H1 (cell line): ENCODE results near the gene WHAMM.

Experiments
- ASH2L ChIP-seq: fragments of 200-600, 300-600 bp; sonication (generic); IDR thresholded peaks from one replicate; pipeline ENCODE4 v1.7.1; 2017; ENCODE audit warnings: low read length
- CEBPB ChIP-seq: IDR thresholded peaks from 2 replicates; pipeline ENCODE4 v1.6.1; 2012; ENCODE audit warnings: low read depth, low read length
- EZH2 ChIP-seq: fragments of 200-600 bp; sonication (generic); IDR thresholded peaks from 2 replicates; pipeline ENCODE4 v1.7.1; 2012; ENCODE audit warnings: low read depth, mild to moderate bottlenecking, moderate library complexity, low read length, inconsistent platforms; ENCODE audit not compliant: severe bottlenecking
- HDAC2 ChIP-seq, 2 experiments: fragments of 300-600 bp in 1 of 2; sonication (generic) in 1 of 2; IDR thresholded peaks; 2 replicates each; pipeline ENCODE4 v1.6.1; 2011 to 2012; ENCODE audit warnings: low read depth in 2 of 2, low read length in 2 of 2, mild to moderate bottlenecking in 2 of 2, moderate library complexity in 2 of 2, borderline replicate concordance in 1 of 2, inconsistent platforms in 1 of 2
- POLR2A ChIP-seq, 2 experiments: IDR thresholded peaks; 1 replicate in 1 of 2; 2 replicates in 1 of 2; pipeline ENCODE4 v1.6.1; 2011; ENCODE audit warnings: low read depth in 2 of 2, low read length in 2 of 2, mild to moderate bottlenecking in 2 of 2; ENCODE audit errors: control extremely low read depth in 1 of 2
- POLR2AphosphoS5 ChIP-seq: IDR thresholded peaks from 2 replicates; pipeline ENCODE4 v1.6.1; 2011; ENCODE audit warnings: low read depth, low read length
- RXRA ChIP-seq: IDR thresholded peaks from 2 replicates; pipeline ENCODE4 v1.6.1; 2011; ENCODE audit warnings: low read depth, mild to moderate bottlenecking, low read length, moderate library complexity; ENCODE audit not compliant: insufficient read depth
- TAF1 ChIP-seq: IDR thresholded peaks from 2 replicates; pipeline ENCODE4 v1.6.1; 2011; ENCODE audit warnings: mild to moderate bottlenecking, low read depth, low read length
- TEAD4 ChIP-seq: IDR thresholded peaks from 2 replicates; pipeline ENCODE4 v1.6.1; 2012; ENCODE audit warnings: low read depth, low read length, inconsistent platforms, mixed read lengths
- YY1 ChIP-seq: IDR thresholded peaks from 2 replicates; pipeline ENCODE4 v1.6.1; 2011; ENCODE audit warnings: low read depth, mild to moderate bottlenecking, low read length
- TF ChIP-seq, protein P1 (sequence below): IDR thresholded peaks from 2 replicates; pipeline ENCODE4 v1.6.1; 2012; ENCODE audit warnings: inconsistent platforms
- TF ChIP-seq, protein P2 (sequence below), 3 experiments: IDR thresholded peaks; 1 replicate in 2 of 3; 2 replicates in 1 of 3; pipeline versions ENCODE4 v1.5.1 to v1.6.1; 2011; ENCODE audit warnings: low read length in 3 of 3, mild to moderate bottlenecking in 3 of 3, inconsistent platforms in 2 of 3, low read depth in 1 of 3, moderate library complexity in 1 of 3; ENCODE audit not compliant: insufficient read depth in 1 of 3; ENCODE audit errors: control extremely low read depth in 1 of 3
- TF ChIP-seq, protein P3 (sequence below): IDR thresholded peaks from 2 replicates; pipeline ENCODE4 v1.6.1; 2012; ENCODE audit warnings: low read length, inconsistent platforms
- TF ChIP-seq, protein P4 (sequence below): IDR thresholded peaks from 2 replicates; pipeline ENCODE4 v1.6.1; 2011; ENCODE audit warnings: low read depth, mild to moderate bottlenecking, low read length; ENCODE audit not compliant: insufficient read depth

DNA sequence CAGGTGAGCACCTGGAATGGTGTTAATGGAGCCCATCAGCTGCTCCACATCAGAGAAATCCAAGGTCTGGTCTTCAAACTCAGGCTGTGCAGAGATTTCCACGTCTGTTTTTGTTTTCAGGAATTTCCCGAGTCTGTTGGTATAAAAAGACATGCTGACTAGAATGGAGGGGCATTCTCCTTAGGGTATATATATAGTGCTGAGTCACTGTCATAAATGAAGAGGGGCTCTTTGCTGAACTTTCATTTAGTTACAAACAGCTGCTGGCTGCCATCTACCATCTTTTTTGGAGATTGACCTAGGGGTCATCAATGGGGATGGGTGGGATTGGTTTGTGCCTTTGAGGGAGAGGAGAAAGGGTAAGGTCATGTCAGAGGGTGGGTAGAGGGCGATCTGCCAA, 30.7 kb upstream of the WHAMM start:
- TF ChIP-seq POLR2AphosphoS5 (no peak), POLR2A (IDR thresholded peaks at IDR 0.05; ENCODE audit: control extremely low read depth in 1 of 2, low read depth in 2 of 2, low read length in 2 of 2) (no peak), TEAD4 (no peak), HDAC2 (IDR thresholded peaks at IDR 0.05; ENCODE audit: borderline replicate concordance in 1 of 2, low read depth in 2 of 2, low read length in 2 of 2) (no peak), ASH2L (no peak), EZH2 (no peak), RXRA (no peak), TAF1 (no peak), CEBPB (no peak), YY1 (no peak)
- TF ChIP-seq, protein P1, sequence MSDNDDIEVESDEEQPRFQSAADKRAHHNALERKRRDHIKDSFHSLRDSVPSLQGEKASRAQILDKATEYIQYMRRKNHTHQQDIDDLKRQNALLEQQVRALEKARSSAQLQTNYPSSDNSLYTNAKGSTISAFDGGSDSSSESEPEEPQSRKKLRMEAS, result no peak
- TF ChIP-seq, protein P2, sequence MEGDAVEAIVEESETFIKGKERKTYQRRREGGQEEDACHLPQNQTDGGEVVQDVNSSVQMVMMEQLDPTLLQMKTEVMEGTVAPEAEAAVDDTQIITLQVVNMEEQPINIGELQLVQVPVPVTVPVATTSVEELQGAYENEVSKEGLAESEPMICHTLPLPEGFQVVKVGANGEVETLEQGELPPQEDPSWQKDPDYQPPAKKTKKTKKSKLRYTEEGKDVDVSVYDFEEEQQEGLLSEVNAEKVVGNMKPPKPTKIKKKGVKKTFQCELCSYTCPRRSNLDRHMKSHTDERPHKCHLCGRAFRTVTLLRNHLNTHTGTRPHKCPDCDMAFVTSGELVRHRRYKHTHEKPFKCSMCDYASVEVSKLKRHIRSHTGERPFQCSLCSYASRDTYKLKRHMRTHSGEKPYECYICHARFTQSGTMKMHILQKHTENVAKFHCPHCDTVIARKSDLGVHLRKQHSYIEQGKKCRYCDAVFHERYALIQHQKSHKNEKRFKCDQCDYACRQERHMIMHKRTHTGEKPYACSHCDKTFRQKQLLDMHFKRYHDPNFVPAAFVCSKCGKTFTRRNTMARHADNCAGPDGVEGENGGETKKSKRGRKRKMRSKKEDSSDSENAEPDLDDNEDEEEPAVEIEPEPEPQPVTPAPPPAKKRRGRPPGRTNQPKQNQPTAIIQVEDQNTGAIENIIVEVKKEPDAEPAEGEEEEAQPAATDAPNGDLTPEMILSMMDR (IDR thresholded peaks at IDR 0.05; ENCODE audit: control extremely low read depth in 1 of 3, insufficient read depth in 1 of 3, low read depth in 1 of 3, low read length in 3 of 3), result no peak
- TF ChIP-seq, protein P3, sequence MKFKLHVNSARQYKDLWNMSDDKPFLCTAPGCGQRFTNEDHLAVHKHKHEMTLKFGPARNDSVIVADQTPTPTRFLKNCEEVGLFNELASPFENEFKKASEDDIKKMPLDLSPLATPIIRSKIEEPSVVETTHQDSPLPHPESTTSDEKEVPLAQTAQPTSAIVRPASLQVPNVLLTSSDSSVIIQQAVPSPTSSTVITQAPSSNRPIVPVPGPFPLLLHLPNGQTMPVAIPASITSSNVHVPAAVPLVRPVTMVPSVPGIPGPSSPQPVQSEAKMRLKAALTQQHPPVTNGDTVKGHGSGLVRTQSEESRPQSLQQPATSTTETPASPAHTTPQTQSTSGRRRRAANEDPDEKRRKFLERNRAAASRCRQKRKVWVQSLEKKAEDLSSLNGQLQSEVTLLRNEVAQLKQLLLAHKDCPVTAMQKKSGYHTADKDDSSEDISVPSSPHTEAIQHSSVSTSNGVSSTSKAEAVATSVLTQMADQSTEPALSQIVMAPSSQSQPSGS, result no peak
- TF ChIP-seq, protein P4, sequence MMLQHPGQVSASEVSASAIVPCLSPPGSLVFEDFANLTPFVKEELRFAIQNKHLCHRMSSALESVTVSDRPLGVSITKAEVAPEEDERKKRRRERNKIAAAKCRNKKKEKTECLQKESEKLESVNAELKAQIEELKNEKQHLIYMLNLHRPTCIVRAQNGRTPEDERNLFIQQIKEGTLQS, result no peak
